Liver (tissue), 3 donors: ENCODE measurements around the gene DYNC1H1.

Experiments used
- GABPA ChIP-seq, 2 donors: IDR thresholded peaks in 1 of 2; conservative IDR thresholded peaks in 1 of 2; 2 replicates each; pipeline ENCODE4 v1.6.1; 2016; ENCODE audit warnings: antibody characterized with exemption in 2 of 2, mild to moderate bottlenecking in 1 of 2, moderate library complexity in 1 of 2
- HNF4A ChIP-seq, 2 donors: conservative IDR thresholded peaks; 2 replicates each; pipeline ENCODE4 v1.6.1; 2016; ENCODE audit warnings: antibody characterized with exemption in 2 of 2, mild to moderate bottlenecking in 2 of 2
- NR2F2 ChIP-seq: IDR thresholded peaks from 2 replicates; pipeline ENCODE4 v1.6.1; 2016; ENCODE audit warnings: antibody characterized with exemption
- SP1 ChIP-seq: IDR thresholded peaks from 2 replicates; pipeline ENCODE4 v1.6.1; 2018; ENCODE audit warnings: antibody characterized with exemption, mild to moderate bottlenecking
- TAF1 ChIP-seq: conservative IDR thresholded peaks from 2 replicates; pipeline ENCODE4 v1.6.1; 2016; ENCODE audit warnings: antibody characterized with exemption, mild to moderate bottlenecking
- TF ChIP-seq, protein P1 (sequence below): fragments of 150-350 bp; IDR thresholded peaks from 2 replicates; pipeline ENCODE4 v1.5.1; 2017; ENCODE audit warnings: improper control_type of control experiment, low read depth, low read length; ENCODE audit not compliant: missing input control
- TF ChIP-seq, protein P2 (sequence below): IDR thresholded peaks from 2 replicates; pipeline ENCODE4 v1.6.1; 2016; ENCODE audit warnings: antibody characterized with exemption
- TF ChIP-seq, protein P3 (sequence below): IDR thresholded peaks from 2 replicates; pipeline ENCODE4 v1.6.1; 2016; ENCODE audit warnings: antibody characterized with exemption
- TF ChIP-seq, protein P4 (sequence below): IDR thresholded peaks from 2 replicates; pipeline ENCODE4 v1.6.1; 2016; ENCODE audit warnings: antibody characterized with exemption
- TF ChIP-seq, protein P5 (sequence below): IDR thresholded peaks from 2 replicates; pipeline ENCODE4 v1.6.1; 2016; ENCODE audit warnings: antibody characterized with exemption, mild to moderate bottlenecking
- donor health status: healthy.
- donor health status: healthy.

DNA sequence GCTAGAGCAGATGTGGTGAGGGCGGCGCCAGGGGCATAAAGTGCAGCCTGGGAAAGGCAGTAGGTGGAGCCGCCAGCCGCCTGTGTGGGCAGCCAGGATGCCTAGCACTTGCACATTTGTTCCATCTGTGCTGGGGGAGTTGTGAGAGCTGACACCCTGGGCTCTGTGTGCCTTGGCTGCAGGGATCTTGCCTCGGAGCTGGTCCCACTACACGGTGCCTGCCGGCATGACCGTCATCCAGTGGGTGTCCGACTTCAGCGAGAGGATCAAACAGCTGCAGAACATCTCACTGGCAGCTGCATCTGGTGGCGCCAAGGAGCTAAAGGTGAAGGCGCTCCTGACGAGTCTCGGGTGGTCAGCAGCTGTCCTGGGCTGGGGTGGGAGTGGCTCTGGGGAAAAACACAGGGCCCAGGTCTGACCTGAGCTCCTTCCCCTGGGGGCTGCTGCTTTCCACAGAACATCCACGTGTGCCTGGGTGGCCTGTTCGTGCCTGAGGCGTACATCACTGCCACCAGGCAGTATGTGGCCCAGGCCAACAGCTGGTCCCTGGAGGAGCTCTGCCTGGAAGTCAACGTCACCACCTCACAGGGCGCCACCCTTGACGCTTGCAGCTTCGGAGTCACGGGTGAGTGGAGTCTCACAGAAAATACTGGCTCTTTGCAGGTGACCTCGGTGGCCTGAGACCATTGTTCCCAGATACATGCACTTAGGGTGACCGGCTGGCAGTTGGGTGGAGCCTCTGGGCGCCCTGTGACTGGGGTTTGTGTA is 85.1 kb downstream of the DYNC1H1 start:
- TF ChIP-seq, protein P1, sequence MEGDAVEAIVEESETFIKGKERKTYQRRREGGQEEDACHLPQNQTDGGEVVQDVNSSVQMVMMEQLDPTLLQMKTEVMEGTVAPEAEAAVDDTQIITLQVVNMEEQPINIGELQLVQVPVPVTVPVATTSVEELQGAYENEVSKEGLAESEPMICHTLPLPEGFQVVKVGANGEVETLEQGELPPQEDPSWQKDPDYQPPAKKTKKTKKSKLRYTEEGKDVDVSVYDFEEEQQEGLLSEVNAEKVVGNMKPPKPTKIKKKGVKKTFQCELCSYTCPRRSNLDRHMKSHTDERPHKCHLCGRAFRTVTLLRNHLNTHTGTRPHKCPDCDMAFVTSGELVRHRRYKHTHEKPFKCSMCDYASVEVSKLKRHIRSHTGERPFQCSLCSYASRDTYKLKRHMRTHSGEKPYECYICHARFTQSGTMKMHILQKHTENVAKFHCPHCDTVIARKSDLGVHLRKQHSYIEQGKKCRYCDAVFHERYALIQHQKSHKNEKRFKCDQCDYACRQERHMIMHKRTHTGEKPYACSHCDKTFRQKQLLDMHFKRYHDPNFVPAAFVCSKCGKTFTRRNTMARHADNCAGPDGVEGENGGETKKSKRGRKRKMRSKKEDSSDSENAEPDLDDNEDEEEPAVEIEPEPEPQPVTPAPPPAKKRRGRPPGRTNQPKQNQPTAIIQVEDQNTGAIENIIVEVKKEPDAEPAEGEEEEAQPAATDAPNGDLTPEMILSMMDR, result no peak
- TF ChIP-seq, protein P2, sequence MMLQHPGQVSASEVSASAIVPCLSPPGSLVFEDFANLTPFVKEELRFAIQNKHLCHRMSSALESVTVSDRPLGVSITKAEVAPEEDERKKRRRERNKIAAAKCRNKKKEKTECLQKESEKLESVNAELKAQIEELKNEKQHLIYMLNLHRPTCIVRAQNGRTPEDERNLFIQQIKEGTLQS, result no peak
- TF ChIP-seq, protein P3, sequence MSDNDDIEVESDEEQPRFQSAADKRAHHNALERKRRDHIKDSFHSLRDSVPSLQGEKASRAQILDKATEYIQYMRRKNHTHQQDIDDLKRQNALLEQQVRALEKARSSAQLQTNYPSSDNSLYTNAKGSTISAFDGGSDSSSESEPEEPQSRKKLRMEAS, result no peak
- TF ChIP-seq HNF4A (conservative IDR thresholded peaks at IDR 0.05), result no peak
- no peak for TF ChIP-seq NR2F2
- no peak for TF ChIP-seq GABPA (IDR thresholded peaks at IDR 0.05 in 1 of 2, conservative IDR thresholded peaks at IDR 0.05 in 1 of 2)
- TF ChIP-seq, protein P4, sequence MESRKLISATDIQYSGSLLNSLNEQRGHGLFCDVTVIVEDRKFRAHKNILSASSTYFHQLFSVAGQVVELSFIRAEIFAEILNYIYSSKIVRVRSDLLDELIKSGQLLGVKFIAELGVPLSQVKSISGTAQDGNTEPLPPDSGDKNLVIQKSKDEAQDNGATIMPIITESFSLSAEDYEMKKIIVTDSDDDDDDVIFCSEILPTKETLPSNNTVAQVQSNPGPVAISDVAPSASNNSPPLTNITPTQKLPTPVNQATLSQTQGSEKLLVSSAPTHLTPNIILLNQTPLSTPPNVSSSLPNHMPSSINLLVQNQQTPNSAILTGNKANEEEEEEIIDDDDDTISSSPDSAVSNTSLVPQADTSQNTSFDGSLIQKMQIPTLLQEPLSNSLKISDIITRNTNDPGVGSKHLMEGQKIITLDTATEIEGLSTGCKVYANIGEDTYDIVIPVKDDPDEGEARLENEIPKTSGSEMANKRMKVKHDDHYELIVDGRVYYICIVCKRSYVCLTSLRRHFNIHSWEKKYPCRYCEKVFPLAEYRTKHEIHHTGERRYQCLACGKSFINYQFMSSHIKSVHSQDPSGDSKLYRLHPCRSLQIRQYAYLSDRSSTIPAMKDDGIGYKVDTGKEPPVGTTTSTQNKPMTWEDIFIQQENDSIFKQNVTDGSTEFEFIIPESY, result no peak
- TF ChIP-seq, protein P5, sequence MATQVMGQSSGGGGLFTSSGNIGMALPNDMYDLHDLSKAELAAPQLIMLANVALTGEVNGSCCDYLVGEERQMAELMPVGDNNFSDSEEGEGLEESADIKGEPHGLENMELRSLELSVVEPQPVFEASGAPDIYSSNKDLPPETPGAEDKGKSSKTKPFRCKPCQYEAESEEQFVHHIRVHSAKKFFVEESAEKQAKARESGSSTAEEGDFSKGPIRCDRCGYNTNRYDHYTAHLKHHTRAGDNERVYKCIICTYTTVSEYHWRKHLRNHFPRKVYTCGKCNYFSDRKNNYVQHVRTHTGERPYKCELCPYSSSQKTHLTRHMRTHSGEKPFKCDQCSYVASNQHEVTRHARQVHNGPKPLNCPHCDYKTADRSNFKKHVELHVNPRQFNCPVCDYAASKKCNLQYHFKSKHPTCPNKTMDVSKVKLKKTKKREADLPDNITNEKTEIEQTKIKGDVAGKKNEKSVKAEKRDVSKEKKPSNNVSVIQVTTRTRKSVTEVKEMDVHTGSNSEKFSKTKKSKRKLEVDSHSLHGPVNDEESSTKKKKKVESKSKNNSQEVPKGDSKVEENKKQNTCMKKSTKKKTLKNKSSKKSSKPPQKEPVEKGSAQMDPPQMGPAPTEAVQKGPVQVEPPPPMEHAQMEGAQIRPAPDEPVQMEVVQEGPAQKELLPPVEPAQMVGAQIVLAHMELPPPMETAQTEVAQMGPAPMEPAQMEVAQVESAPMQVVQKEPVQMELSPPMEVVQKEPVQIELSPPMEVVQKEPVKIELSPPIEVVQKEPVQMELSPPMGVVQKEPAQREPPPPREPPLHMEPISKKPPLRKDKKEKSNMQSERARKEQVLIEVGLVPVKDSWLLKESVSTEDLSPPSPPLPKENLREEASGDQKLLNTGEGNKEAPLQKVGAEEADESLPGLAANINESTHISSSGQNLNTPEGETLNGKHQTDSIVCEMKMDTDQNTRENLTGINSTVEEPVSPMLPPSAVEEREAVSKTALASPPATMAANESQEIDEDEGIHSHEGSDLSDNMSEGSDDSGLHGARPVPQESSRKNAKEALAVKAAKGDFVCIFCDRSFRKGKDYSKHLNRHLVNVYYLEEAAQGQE, result no peak
- TF ChIP-seq TAF1, result no peak
- no peak for TF ChIP-seq SP1
